ENCODE measurements around the gene SYNE2.

Gene SYNE2

GRCh38 chr14:64060199-64060545 is 207.4 kb downstream of the SYNE2 start:
- peaks cover 18% of the 10 kb centered on the region for H3K4me1 ChIP-seq (ENCODE audit: control insufficient read depth, low read length)
- no peak for TF ChIP-seq CTCF (IDR thresholded peaks at IDR 0.05; ENCODE audit: low read depth, low read length, poor library complexity, severe bottlenecking)
- H3F3A ChIP-seq (ENCODE audit: control insufficient read depth, insufficient read depth), result 0 out of 2 replicates have a peak, but pooled peaks cover 2% of the 10 kb centered on the region
- no peak overlapping the region for H3K27ac ChIP-seq (ENCODE audit: low read depth, low read length)
- no peaks in the 10 kb centered on the region for H3K9me3 ChIP-seq (ENCODE audit: control insufficient read depth, insufficient read depth, low read length)
- H3K4me2 ChIP-seq (ENCODE audit: low read length), result no peak overlapping the region
- H3K79me2 ChIP-seq (ENCODE audit: control insufficient read depth, low read length), result peaks cover 34% of the 10 kb centered on the region
- H4K20me1 ChIP-seq (ENCODE audit: control insufficient read depth, insufficient read depth, low read depth, low read length), result no peaks in the 10 kb centered on the region
- no peaks in the 10 kb centered on the region for H3K27me3 ChIP-seq (ENCODE audit: control insufficient read depth, low read length)
- H3K36me3 ChIP-seq (ENCODE audit: control insufficient read depth, low read length), result peaks cover 89% of the 10 kb centered on the region
- H3K9me2 ChIP-seq (replicated peaks; ENCODE audit: control insufficient read depth, low read length), result no peaks in the 10 kb centered on the region
- no peak overlapping the region for H3K4me3 ChIP-seq (ENCODE audit: low read length)

- no peak overlapping the region for H3K4me2 ChIP-seq (ENCODE audit: low read length)
- H3K9me3 ChIP-seq (ENCODE audit: control insufficient read depth, insufficient read depth, low read length), result no peaks in the 10 kb centered on the region
- no peak overlapping the region for H3K27ac ChIP-seq (ENCODE audit: low read depth, low read length)
- H3K79me2 ChIP-seq (ENCODE audit: control insufficient read depth, low read length), result peaks cover 34% of the 10 kb centered on the region
- H3K36me3 ChIP-seq (ENCODE audit: control insufficient read depth, low read length), result peaks cover 93% of the 10 kb centered on the region
- no peaks in the 10 kb centered on the region for H3K9me2 ChIP-seq (replicated peaks; ENCODE audit: control insufficient read depth, low read length)
- H4K20me1 ChIP-seq (ENCODE audit: control insufficient read depth, insufficient read depth, low read depth, low read length), result no peaks in the 10 kb centered on the region
- H3K4me1 ChIP-seq (ENCODE audit: control insufficient read depth, low read length), result peaks cover 18% of the 10 kb centered on the region
- no peaks in the 10 kb centered on the region for H3K27me3 ChIP-seq (ENCODE audit: control insufficient read depth, low read length)
- TF ChIP-seq EZH2phosphoT487 (IDR thresholded peaks at IDR 0.05; ENCODE audit: borderline replicate concordance, low read length) (no peak), CTCF (IDR thresholded peaks at IDR 0.05; ENCODE audit: low read depth, low read length, poor library complexity, severe bottlenecking) (peak; percentile 72)
- no peak overlapping the region for H3K4me3 ChIP-seq (ENCODE audit: low read length)
- 0 out of 2 replicates have a peak, but pooled peaks cover 6% of the 10 kb centered on the region for H3F3A ChIP-seq (ENCODE audit: control insufficient read depth, insufficient read depth)
Observed at GRCh38 chr14:64060648-64061096, 207.9 kb downstream of the SYNE2 start.

GRCh38 chr14:64061115-64061514 is 208.3 kb downstream of the SYNE2 start:
- Histone ChIP-seq H4K20me1 (ENCODE audit: control insufficient read depth, insufficient read depth, low read depth, low read length) (no peaks in the 10 kb centered on the region), H3K79me2 (ENCODE audit: control insufficient read depth, low read length) (peaks cover 31% of the 10 kb centered on the region), H3K9me3 (ENCODE audit: control insufficient read depth, insufficient read depth, low read length) (no peaks in the 10 kb centered on the region), H3K4me1 (ENCODE audit: control insufficient read depth, low read length) (peaks cover 15% of the 10 kb centered on the region), H3K4me3 (ENCODE audit: low read length) (no peak overlapping the region), H3K9me2 (replicated peaks; ENCODE audit: control insufficient read depth, low read length) (no peaks in the 10 kb centered on the region), H3F3A (ENCODE audit: control insufficient read depth, insufficient read depth) (0 out of 2 replicates have a peak, but pooled peaks cover 7% of the 10 kb centered on the region), H3K4me2 (ENCODE audit: low read length) (no peak overlapping the region), H3K27me3 (ENCODE audit: control insufficient read depth, low read length) (no peaks in the 10 kb centered on the region), H3K36me3 (ENCODE audit: control insufficient read depth, low read length) (peaks cover 93% of the 10 kb centered on the region), H3K27ac (ENCODE audit: low read depth, low read length) (no peak overlapping the region)
- TF ChIP-seq CTCF (IDR thresholded peaks at IDR 0.05; ENCODE audit: low read depth, low read length, poor library complexity, severe bottlenecking), result no peak
- TF ChIP-seq EZH2phosphoT487 (IDR thresholded peaks at IDR 0.05; ENCODE audit: borderline replicate concordance, low read length), result no peak
